ENCODE measurements around the gene DNAH8.

- peak; percentile 90 for TF ChIP-seq CTCF (IDR thresholded peaks at IDR 0.05; ENCODE audit: insufficient read depth, low read depth, low read length)
- TF ChIP-seq EZH2 (IDR thresholded peaks at IDR 0.05; ENCODE audit: insufficient read depth, low read length), result no peak
Observed at GRCh38 chr6:38671885-38672467, 43.1 kb upstream of the DNAH8 start.
